H1 (cell line): ENCODE results near the gene MEIOSIN.

Experiments used
- CBX8 ChIP-seq: fragments of 300-800, 300-1000 bp; sonication (generic); IDR thresholded peaks from 2 replicates; pipeline ENCODE4 v1.7.1; 2016; ENCODE audit warnings: low read depth, low read length, borderline replicate concordance
- GTF2F1 ChIP-seq: IDR thresholded peaks from 2 replicates; pipeline ENCODE4 v1.6.1; 2012; ENCODE audit warnings: low read depth, low read length, improper control_type of control experiment, borderline replicate concordance
- JUND ChIP-seq: IDR thresholded peaks from 2 replicates; pipeline ENCODE4 v1.6.1; 2011; ENCODE audit warnings: mild to moderate bottlenecking, improper control_type of control experiment, low read length
- POLR2A ChIP-seq, 2 experiments: IDR thresholded peaks; 1 replicate in 1 of 2; 2 replicates in 1 of 2; pipeline ENCODE4 v1.6.1; 2011; ENCODE audit warnings: low read depth in 2 of 2, low read length in 2 of 2, mild to moderate bottlenecking in 2 of 2; ENCODE audit errors: control extremely low read depth in 1 of 2
- TAF1 ChIP-seq: IDR thresholded peaks from 2 replicates; pipeline ENCODE4 v1.6.1; 2011; ENCODE audit warnings: mild to moderate bottlenecking, low read depth, low read length
- TF ChIP-seq, protein P1 (sequence below): IDR thresholded peaks from 2 replicates; pipeline ENCODE4 v1.6.1; 2012; ENCODE audit warnings: inconsistent platforms
- TF ChIP-seq, protein P2 (sequence below), 3 experiments: IDR thresholded peaks; 1 replicate in 2 of 3; 2 replicates in 1 of 3; pipeline versions ENCODE4 v1.5.1 to v1.6.1; 2011; ENCODE audit warnings: low read length in 3 of 3, mild to moderate bottlenecking in 3 of 3, inconsistent platforms in 2 of 3, low read depth in 1 of 3, moderate library complexity in 1 of 3; ENCODE audit not compliant: insufficient read depth in 1 of 3; ENCODE audit errors: control extremely low read depth in 1 of 3

DNA sequence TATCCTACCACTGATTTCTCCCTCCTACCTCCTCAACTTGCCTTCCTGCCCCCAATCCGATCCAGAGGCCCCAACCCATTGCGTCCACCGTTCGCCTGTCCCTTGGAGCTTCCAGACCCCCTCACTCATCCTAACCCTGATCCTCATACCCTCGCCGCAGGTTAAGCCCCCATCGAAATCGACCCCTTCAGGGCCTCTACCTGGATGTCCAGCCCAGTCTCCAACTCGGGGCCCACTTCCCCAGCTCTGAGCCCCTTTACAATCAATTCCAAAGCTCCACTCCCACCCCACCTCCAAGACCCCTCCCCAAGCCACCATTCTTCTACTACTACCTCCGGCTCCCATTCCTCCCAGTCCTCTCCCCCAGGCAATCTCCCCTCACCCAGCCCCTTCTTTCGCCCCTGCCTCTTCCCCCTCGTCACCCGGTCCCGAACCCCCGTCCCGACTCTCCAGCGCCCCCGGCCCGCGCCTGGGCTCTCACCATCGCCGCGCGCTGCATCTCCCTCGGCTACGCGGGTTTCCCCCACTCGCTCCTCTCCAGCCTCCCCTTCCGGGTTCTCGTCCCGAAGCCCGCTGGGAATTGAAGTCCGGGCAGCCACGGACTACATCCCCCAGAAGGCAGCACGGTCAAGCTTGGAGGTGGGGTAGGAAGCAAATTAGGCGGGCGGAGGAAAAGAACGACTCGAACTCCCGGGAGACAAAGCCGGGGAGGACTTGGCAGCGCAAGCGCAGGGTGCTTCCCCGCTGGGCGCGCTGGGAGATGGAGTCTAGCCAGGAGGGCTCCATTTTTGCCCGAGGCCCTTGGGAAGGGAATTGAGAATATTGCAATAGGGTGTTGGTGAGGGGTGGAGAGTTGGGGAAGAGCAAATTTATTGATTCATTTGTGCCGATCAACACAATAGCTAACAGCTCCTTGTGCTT lies 2.6 kb upstream of the MEIOSIN start, which contains the start of gene FBXO46:
- TF ChIP-seq TAF1 (peak; percentile 49), POLR2A (IDR thresholded peaks at IDR 0.05; ENCODE audit: control extremely low read depth in 1 of 2, low read depth in 2 of 2, low read length in 2 of 2) (peak; percentile 63 to 72), CBX8 (no peak), GTF2F1 (no peak), JUND (no peak)
- TF ChIP-seq, protein P1, sequence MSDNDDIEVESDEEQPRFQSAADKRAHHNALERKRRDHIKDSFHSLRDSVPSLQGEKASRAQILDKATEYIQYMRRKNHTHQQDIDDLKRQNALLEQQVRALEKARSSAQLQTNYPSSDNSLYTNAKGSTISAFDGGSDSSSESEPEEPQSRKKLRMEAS = 0 out of 2 replicates have a peak, but pooled peaks have one; percentile 6
- TF ChIP-seq, protein P2, sequence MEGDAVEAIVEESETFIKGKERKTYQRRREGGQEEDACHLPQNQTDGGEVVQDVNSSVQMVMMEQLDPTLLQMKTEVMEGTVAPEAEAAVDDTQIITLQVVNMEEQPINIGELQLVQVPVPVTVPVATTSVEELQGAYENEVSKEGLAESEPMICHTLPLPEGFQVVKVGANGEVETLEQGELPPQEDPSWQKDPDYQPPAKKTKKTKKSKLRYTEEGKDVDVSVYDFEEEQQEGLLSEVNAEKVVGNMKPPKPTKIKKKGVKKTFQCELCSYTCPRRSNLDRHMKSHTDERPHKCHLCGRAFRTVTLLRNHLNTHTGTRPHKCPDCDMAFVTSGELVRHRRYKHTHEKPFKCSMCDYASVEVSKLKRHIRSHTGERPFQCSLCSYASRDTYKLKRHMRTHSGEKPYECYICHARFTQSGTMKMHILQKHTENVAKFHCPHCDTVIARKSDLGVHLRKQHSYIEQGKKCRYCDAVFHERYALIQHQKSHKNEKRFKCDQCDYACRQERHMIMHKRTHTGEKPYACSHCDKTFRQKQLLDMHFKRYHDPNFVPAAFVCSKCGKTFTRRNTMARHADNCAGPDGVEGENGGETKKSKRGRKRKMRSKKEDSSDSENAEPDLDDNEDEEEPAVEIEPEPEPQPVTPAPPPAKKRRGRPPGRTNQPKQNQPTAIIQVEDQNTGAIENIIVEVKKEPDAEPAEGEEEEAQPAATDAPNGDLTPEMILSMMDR (IDR thresholded peaks at IDR 0.05; ENCODE audit: control extremely low read depth in 1 of 3, insufficient read depth in 1 of 3, low read depth in 1 of 3, low read length in 3 of 3) = peak in 1 of 3 experiments; percentile 21; a peak in 1 of 4 replicates
